ENCODE measurements around the gene KCNT2.
A peak's percentile ranks its signal among the peaks of the same experiment; 100 is the strongest.

GRCh38 chr1:196651637-196652215 is 43.5 kb upstream of the KCNT2 start, which contains the start of gene CFH:
- TF ChIP-seq CTCF (IDR thresholded peaks at IDR 0.05) (no peak), POLR2A (IDR thresholded peaks at IDR 0.05) (peak in 2 of 4 donors; percentile 67 to 72)

All from esophagus squamous epithelium (tissue), 4 donors.